Fibroblast of lung (primary cell): ENCODE results near the gene HMOX2.
A peak's percentile ranks its signal among the peaks of the same experiment; 100 is the strongest.

Source experiments
- EZH2 ChIP-seq: IDR thresholded peaks from 2 replicates; pipeline ENCODE4 v1.5.1; 2012; ENCODE audit warnings: low read length, control low read depth, mild to moderate bottlenecking; ENCODE audit errors: missing control alignments
- TF ChIP-seq, protein P1 (sequence below), 2 donors: IDR thresholded peaks in 1 of 2; conservative IDR thresholded peaks in 1 of 2; 1 replicate in 1 of 2; 2 replicates in 1 of 2; pipeline ENCODE4 v1.5.1; 2011 to 2012; ENCODE audit warnings: low read length in 2 of 2, control low read depth in 1 of 2, inconsistent platforms in 1 of 2, low read depth in 1 of 2, mild to moderate bottlenecking in 1 of 2

DNA sequence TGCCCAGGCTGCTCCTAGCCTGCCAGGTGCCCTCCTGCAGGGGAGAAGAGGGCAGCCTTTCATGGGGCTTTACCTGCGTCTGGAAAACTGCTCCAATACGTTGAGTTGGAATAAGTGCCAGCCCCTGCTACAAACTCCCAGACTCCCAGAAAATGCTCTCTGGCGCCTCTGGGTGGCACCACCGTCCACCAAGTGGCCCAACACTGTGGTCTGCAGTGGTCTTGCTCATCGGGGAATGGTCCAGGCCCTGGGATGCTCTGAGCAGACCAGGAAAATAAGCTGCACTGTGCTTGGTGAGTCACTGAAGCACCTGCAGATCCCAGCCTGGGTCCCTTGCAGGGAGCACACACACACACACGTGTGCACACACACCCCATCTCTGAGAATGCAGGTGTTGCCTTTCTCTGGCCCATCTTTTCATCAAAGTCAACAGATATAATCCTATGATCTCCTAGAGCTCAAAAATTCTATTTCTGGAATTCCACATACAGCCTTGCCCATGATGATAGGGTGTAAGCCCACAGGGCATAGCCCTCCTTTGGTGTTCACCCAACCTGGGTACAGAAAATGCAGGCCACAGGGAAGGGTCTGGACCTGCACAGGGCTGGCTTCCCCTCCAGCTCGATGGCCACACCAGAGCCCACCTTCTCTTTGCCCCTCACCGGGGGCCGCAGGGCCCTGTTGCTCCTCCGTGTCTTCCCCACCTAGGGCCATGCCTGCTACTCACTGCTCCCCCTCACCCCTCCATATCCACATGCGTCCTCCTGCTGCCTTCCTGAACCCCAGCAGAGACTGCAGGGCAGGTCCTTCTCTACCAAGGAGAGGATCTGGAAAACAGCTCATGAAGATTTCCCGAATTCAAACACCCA is 41.8 kb downstream of the HMOX2 start:
- TF ChIP-seq, protein P1, sequence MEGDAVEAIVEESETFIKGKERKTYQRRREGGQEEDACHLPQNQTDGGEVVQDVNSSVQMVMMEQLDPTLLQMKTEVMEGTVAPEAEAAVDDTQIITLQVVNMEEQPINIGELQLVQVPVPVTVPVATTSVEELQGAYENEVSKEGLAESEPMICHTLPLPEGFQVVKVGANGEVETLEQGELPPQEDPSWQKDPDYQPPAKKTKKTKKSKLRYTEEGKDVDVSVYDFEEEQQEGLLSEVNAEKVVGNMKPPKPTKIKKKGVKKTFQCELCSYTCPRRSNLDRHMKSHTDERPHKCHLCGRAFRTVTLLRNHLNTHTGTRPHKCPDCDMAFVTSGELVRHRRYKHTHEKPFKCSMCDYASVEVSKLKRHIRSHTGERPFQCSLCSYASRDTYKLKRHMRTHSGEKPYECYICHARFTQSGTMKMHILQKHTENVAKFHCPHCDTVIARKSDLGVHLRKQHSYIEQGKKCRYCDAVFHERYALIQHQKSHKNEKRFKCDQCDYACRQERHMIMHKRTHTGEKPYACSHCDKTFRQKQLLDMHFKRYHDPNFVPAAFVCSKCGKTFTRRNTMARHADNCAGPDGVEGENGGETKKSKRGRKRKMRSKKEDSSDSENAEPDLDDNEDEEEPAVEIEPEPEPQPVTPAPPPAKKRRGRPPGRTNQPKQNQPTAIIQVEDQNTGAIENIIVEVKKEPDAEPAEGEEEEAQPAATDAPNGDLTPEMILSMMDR (conservative IDR thresholded peaks at IDR 0.05 in 1 of 2, IDR thresholded peaks at IDR 0.05 in 1 of 2; ENCODE audit: low read depth in 1 of 2, low read length in 2 of 2), result peak; percentile 48 to 70
- TF ChIP-seq EZH2, result no peak
